Lung (tissue), 12 donors: Measurements from ENCODE around the gene IFNE. TPM values are rescaled to one million over a fixed set of nuclear protein-coding genes. Genes with fewer than 3 reads are reported as not detected.

Source experiments
- ATAC-seq: fragments of 200-7000 bp; cut with Tn5 transposase; one replicate; pipeline ENCODE4 v1.9.1; 2020; ENCODE audit warnings: moderate number of reproducible peaks; ENCODE audit not compliant: insufficient read depth, low FRiP score
- DNase-seq, 3 donors: peaks; one replicate each; pipeline ENCODE4 v3.0.0-alpha.2; 2013 to 2017
- H3K27ac ChIP-seq, 2 donors: one replicate each; pipeline ENCODE4 v1.5.1; 2013; ENCODE audit warnings: mild to moderate bottlenecking in 2 of 2, moderate library complexity in 2 of 2, control low read depth in 1 of 2, inconsistent platforms in 1 of 2, low read depth in 1 of 2, low read length in 1 of 2
- H3K27me3 ChIP-seq, 3 donors: one replicate each; pipeline ENCODE4 v1.5.1; 2013; ENCODE audit warnings: low read length in 2 of 3; ENCODE audit not compliant: control insufficient read depth in 3 of 3, insufficient read depth in 3 of 3
- H3K36me3 ChIP-seq, 4 donors: one replicate each; pipeline ENCODE4 v1.5.1; 2013; ENCODE audit warnings: low read length in 4 of 4, mild to moderate bottlenecking in 1 of 4, moderate library complexity in 1 of 4; ENCODE audit not compliant: control insufficient read depth in 4 of 4, insufficient read depth in 4 of 4
- H3K4me1 ChIP-seq, 5 donors: one replicate each; pipeline ENCODE4 v1.5.1; 2013; ENCODE audit warnings: low read length in 5 of 5, mild to moderate bottlenecking in 2 of 5, moderate library complexity in 1 of 5; ENCODE audit not compliant: control insufficient read depth in 5 of 5, insufficient read depth in 5 of 5
- H3K4me3 ChIP-seq: one replicate; pipeline ENCODE4 v1.5.1; 2013; ENCODE audit warnings: mild to moderate bottlenecking, control low read depth, moderate library complexity
- H3K9ac ChIP-seq, 2 donors: one replicate each; pipeline ENCODE4 v1.5.1; 2013; ENCODE audit warnings: low read length in 2 of 2, control low read depth in 1 of 2; ENCODE audit not compliant: insufficient read depth in 1 of 2
- H3K9me3 ChIP-seq, 4 donors: one replicate each; pipeline ENCODE4 v1.5.1; 2013; ENCODE audit warnings: low read length in 3 of 4, mild to moderate bottlenecking in 1 of 4, moderate library complexity in 1 of 4; ENCODE audit not compliant: control insufficient read depth in 4 of 4, insufficient read depth in 3 of 4
- CTCF ChIP-seq: IDR thresholded peaks from 2 replicates; pipeline ENCODE4 v1.5.1; 2012; ENCODE audit warnings: mild to moderate bottlenecking; ENCODE audit errors: control extremely low read depth, extremely low read depth
- WGBS, 2 donors: extraction: QIAGEN DNeasy Blood & Tissue Kit; methylation state at CpG; one replicate each; pipeline ENCODE4 v1.1.7; 2013; 5-methylcytosine and 5-hydroxymethylcytosine counted together
- polyA plus RNA-seq, 2 donors: library from polyadenylated mRNA; stranded (reverse); fragments of 200-250 nt; gene quantifications; one replicate each; pipeline ENCODE4 v1.2.1, GENCODE V29; 2013
- total RNA-seq, 2 donors: library from RNA; depleted of rRNA in 1 of 2; stranded (reverse); fragments of >200 nt in 1 of 2; gene quantifications; one replicate each; pipeline ENCODE4 v1.2.1, GENCODE V29; 2014 to 2021
- donor health status: control.
- donor health status: control.
- donor health status: Bipolar disorder and iron deficiency.
- donor health status: healthy.
- donor health status: DM: yes; HTN: yes; CAD: no.

The IFNE gene
- total and polyA plus RNA-seq, 4 donors, result 0.20 TPM; not detected in 3

- Histone ChIP-seq H3K4me1 (no peaks in the 10 kb centered on the region), H3K36me3 (no peaks in the 10 kb centered on the region), H3K27me3 (no peaks in the 10 kb centered on the region), H3K4me3 (no peak overlapping the region), H3K9ac (no peak overlapping the region), H3K9me3 (no peaks in the 10 kb centered on the region), H3K27ac (no peak overlapping the region)
- DNase-seq (no peak), ATAC-seq (no peak)
- 87 to 89% methylated on average over 3 of the region's 3 CpGs for WGBS, 2 donors
- TF ChIP-seq CTCF, result no peak
Observed at GRCh38 chr9:21516796-21517195, 34.7 kb upstream of the IFNE start.

GRCh38 chr9:21513431-21513830 lies 31.3 kb upstream of the IFNE start:
- TF ChIP-seq CTCF, result no peak
- no peaks in the 10 kb centered on the region for H3K27me3 ChIP-seq
- ATAC-seq (no peak), DNase-seq (no peak)
- no peak overlapping the region for H3K27ac ChIP-seq
- H3K4me1 ChIP-seq, result no peaks in the 10 kb centered on the region
- 90 to 96% methylated on average over 1 of the region's 1 CpG for WGBS, 2 donors
- no peak overlapping the region for H3K4me3 ChIP-seq
- H3K9ac ChIP-seq, result no peak overlapping the region
- H3K9me3 ChIP-seq, result no peaks in the 10 kb centered on the region
- H3K36me3 ChIP-seq, result no peaks in the 10 kb centered on the region

- H3K27me3 ChIP-seq, result no peaks in the 10 kb centered on the region
- no peak overlapping the region for H3K9ac ChIP-seq
- no peak for TF ChIP-seq CTCF
- H3K36me3 ChIP-seq, result no peaks in the 10 kb centered on the region
- no peaks in the 10 kb centered on the region for H3K9me3 ChIP-seq
- ATAC-seq (no peak), DNase-seq (no peak)
- WGBS, 2 donors, result 61 to 89% methylated on average over 1 of the region's 1 CpG
- H3K4me1 ChIP-seq, result no peaks in the 10 kb centered on the region
- no peak overlapping the region for H3K4me3 ChIP-seq
- no peak overlapping the region for H3K27ac ChIP-seq
Observed at GRCh38 chr9:21510806-21511205, 28.7 kb upstream of the IFNE start.

DNA sequence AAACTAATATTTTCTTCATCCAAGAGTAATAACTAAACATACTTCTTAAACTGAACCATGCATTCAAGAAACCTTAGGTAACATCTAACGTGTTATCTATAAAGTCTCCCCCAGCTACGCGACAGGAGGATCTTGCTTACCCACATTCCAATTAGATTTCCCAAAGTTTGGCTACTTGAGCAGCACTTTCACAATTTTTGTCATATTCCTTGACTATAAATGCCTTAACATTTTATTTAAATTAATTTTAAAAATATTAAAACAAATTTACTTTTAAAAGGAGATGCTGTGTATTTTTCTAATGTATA lies 25.3 kb upstream of the IFNE start:
- no peak overlapping the region for H3K9ac ChIP-seq
- DNase-seq (no peak), ATAC-seq (no peak)
- H3K9me3 ChIP-seq, result no peaks in the 10 kb centered on the region
- H3K27ac ChIP-seq, result no peak overlapping the region
- no peak for TF ChIP-seq CTCF
- no peaks in the 10 kb centered on the region for H3K27me3 ChIP-seq
- no peaks in the 10 kb centered on the region for H3K36me3 ChIP-seq
- H3K4me3 ChIP-seq, result no peak overlapping the region
- H3K4me1 ChIP-seq, result no peaks in the 10 kb centered on the region
- 75 to 89% methylated on average over 3 of the region's 3 CpGs for WGBS, 2 donors
